ENCODE results near the gene C12orf56. TPM values are rescaled to one million over a fixed set of nuclear protein-coding genes. Genes with fewer than 3 reads are reported as not detected.

C12orf56 gene
- polyA plus RNA-seq, 1 experiment = 0.22 TPM

DNA sequence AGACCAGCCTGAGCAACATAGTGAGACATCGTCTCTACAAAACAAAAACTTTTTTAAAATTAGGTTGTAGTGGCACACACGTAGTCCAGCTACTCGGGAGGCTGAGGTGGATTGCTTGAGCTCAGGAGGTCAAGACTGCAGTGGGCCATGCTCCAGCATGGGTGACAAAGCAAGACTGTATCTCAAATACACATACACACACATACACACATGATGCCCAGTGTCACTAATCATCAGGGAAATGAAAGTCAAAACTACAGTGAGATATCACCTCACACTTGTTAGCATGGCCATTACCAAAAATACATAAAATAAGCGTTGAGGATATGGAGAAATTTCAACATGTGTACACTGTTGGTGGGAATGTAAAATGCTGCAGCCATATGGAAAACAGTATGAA, 135.3 kb downstream of the C12orf56 start:
- TF ChIP-seq, protein P1, sequence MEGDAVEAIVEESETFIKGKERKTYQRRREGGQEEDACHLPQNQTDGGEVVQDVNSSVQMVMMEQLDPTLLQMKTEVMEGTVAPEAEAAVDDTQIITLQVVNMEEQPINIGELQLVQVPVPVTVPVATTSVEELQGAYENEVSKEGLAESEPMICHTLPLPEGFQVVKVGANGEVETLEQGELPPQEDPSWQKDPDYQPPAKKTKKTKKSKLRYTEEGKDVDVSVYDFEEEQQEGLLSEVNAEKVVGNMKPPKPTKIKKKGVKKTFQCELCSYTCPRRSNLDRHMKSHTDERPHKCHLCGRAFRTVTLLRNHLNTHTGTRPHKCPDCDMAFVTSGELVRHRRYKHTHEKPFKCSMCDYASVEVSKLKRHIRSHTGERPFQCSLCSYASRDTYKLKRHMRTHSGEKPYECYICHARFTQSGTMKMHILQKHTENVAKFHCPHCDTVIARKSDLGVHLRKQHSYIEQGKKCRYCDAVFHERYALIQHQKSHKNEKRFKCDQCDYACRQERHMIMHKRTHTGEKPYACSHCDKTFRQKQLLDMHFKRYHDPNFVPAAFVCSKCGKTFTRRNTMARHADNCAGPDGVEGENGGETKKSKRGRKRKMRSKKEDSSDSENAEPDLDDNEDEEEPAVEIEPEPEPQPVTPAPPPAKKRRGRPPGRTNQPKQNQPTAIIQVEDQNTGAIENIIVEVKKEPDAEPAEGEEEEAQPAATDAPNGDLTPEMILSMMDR (IDR thresholded peaks at IDR 0.05; ENCODE audit: low read depth, low read length) = no peak
- ChIA-PET POLR2A (no interaction called here), CTCF (interaction anchor here (0.6 to 6.1 kb wide), 5 partner anchors 388 to 429 kb away, joined by 3 to 95 read pairs (median 24); partner anchors contain the start of gene SRGAP1)
- no peak for DNase-seq (ENCODE audit: low read depth, low spot score)
- no peaks in the 10 kb centered on the region for H3K27me3 ChIP-seq (ENCODE audit: control insufficient read depth, insufficient read depth, low read length)
- H3K27ac ChIP-seq (ENCODE audit: low read depth, low read length) = no peak overlapping the region
- no peak overlapping the region for H3K4me3 ChIP-seq (ENCODE audit: low read depth, low read length)
- no peaks in the 10 kb centered on the region for H3K9me3 ChIP-seq (ENCODE audit: control insufficient read depth, insufficient read depth, low read length)

- H3K27me3 ChIP-seq (ENCODE audit: control insufficient read depth, insufficient read depth, low read length) = no peaks in the 10 kb centered on the region
- no peaks in the 10 kb centered on the region for H3K9me3 ChIP-seq (ENCODE audit: control insufficient read depth, insufficient read depth, low read length)
- DNase-seq (ENCODE audit: low read depth, low spot score) = no peak
- POLR2A ChIA-PET = no interaction called here
- CTCF ChIA-PET = interaction anchor here (1.2 kb wide), 1 partner anchor 414 kb away, joined by 3 read pairs; no protein-coding TSS in a partner anchor
- H3K27ac ChIP-seq (ENCODE audit: low read depth, low read length) = no peak overlapping the region
- H3K4me3 ChIP-seq (ENCODE audit: low read depth, low read length) = no peak overlapping the region
- TF ChIP-seq, protein P1 (IDR thresholded peaks at IDR 0.05; ENCODE audit: low read depth, low read length) = no peak
These were observed 137.2 kb downstream of the C12orf56 start for GRCh38 chr12:64253356-64253755.

DNA sequence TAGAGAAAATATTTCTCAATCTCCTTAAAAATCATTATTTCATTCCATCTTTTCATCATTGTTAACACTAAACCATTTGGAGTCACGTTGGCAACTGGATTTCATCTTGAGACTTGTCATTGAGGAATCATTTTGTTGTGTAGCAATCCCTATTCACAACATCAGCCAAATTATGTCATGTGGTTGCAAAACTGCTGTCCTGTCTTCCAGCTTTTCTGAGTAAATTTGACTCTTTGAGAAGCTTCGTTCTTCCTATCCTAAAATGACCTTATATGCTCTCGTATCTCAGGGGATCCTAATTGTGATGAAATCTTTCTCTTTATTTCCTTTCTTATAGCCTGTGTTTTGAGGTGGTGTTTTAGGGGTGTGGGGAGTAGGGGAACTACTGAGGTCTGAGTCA, 137.9 kb downstream of the C12orf56 start:
- Histone ChIP-seq H3K27ac (ENCODE audit: low read depth, low read length) (no peak overlapping the region), H3K27me3 (ENCODE audit: control insufficient read depth, insufficient read depth, low read length) (no peaks in the 10 kb centered on the region), H3K9me3 (ENCODE audit: control insufficient read depth, insufficient read depth, low read length) (no peaks in the 10 kb centered on the region), H3K4me3 (ENCODE audit: low read depth, low read length) (no peak overlapping the region)
- ChIA-PET CTCF (interaction anchor here (0.8 to 1.2 kb wide), 3 partner anchors 411 to 427 kb away, joined by 3 to 5 read pairs (median 3); no protein-coding TSS in a partner anchor), POLR2A (no interaction called here)
- DNase-seq (ENCODE audit: low read depth, low spot score) = peak; percentile 13
- TF ChIP-seq, protein P1 (IDR thresholded peaks at IDR 0.05; ENCODE audit: low read depth, low read length) = no peak

DNA sequence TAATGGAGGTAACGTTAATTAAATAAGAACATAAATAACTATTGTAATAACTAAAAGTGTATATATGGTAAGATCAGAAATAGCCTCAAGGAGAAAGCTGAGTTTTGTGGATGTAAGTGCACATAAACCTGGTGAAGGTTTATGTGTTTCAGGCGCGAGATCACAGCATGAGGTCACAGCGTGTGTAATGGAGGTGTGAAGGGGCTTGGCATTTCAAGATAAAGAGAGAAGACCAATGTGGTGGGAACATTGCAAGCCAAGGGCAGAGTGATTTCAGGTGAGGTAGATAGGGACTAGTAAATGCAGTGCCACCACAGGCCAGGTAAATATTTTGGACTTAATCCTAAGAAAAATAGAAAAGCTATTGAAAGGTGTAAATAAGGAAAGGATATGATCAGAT, 146.7 kb downstream of the C12orf56 start:
- Histone ChIP-seq H3K4me3 (ENCODE audit: low read depth, low read length) (no peak overlapping the region), H3K27me3 (ENCODE audit: control insufficient read depth, insufficient read depth, low read length) (no peaks in the 10 kb centered on the region), H3K27ac (ENCODE audit: low read depth, low read length) (no peak overlapping the region), H3K9me3 (ENCODE audit: control insufficient read depth, insufficient read depth, low read length) (no peaks in the 10 kb centered on the region)
- ChIA-PET CTCF (interaction anchor here (0.5 to 1.3 kb wide), 4 partner anchors 13 to 405 kb away, joined by 3 to 5 read pairs (median 4); no protein-coding TSS in a partner anchor), POLR2A (no interaction called here)
- TF ChIP-seq, protein P1 (IDR thresholded peaks at IDR 0.05; ENCODE audit: low read depth, low read length) = no peak
- no peak for DNase-seq (ENCODE audit: low read depth, low spot score)

- H3K4me3 ChIP-seq (ENCODE audit: low read depth, low read length) = no peak overlapping the region
- H3K27me3 ChIP-seq (ENCODE audit: control insufficient read depth, insufficient read depth, low read length) = no peaks in the 10 kb centered on the region
- H3K9me3 ChIP-seq (ENCODE audit: control insufficient read depth, insufficient read depth, low read length) = no peaks in the 10 kb centered on the region
- no peak for DNase-seq (ENCODE audit: low read depth, low spot score)
- ChIA-PET POLR2A (no interaction called here), CTCF (no interaction called here)
- no peak overlapping the region for H3K27ac ChIP-seq (ENCODE audit: low read depth, low read length)
- TF ChIP-seq, protein P1 (IDR thresholded peaks at IDR 0.05; ENCODE audit: low read depth, low read length) = no peak
These were observed 149.8 kb downstream of the C12orf56 start for GRCh38 chr12:64240781-64241180.

Measured in AG04450 (cell line).